Measurements from ENCODE around the gene ERN2.
"Not testable (repeated sequence)": the region's sequence is repeated elsewhere in the genome, so short reads cannot be mapped to it uniquely, and the experiment has no call there.

Gene ERN2

DNA sequence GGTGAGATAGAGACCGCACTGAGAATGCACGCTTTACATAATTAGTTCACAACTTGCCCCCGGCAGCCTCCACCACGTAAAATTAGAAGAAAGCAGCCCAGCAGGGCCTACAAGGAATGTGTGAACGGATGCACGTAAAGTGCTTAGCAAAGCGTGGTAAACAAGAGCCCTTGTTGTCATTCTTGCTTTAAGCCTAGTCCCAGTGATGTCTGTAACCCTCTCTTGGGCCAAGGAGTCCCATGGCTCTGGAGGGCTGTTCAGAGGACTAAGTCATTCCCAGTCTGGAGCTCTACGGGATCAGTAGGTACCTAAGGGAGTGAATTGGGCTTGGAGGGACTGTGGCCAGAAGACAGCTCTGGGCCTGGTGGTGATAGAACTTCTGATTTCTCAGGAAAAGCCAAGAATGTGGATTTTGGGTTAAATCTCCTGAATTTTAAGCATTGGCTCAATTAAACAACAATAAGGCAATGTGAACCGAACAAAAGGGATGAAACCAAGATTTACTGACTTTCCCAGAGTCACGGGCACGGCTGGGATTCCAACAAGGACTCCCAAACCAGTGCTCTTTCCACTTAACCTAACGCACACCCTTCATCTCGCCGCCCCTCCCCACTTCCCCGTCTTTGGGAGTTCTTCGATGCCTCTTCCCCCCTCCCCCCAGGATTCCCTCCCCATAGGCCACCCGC is 41.0 kb upstream of the ERN2 start:
- Histone ChIP-seq H3K27me3 (ENCODE audit: insufficient read depth, low read depth, severe bottlenecking) (peaks cover 12% of the 10 kb centered on the region), H3K36me3 (no peaks in the 10 kb centered on the region), H3K27ac (no peak overlapping the region), H3K9me3 (ENCODE audit: severe bottlenecking) (peaks cover 7% of the 10 kb centered on the region), H3K4me3 (ENCODE audit: low read depth, low read length) (peak overlapping the region; percentile 10; the same call in 1 of the 2 replicates)
- TF ChIP-seq, protein P1, sequence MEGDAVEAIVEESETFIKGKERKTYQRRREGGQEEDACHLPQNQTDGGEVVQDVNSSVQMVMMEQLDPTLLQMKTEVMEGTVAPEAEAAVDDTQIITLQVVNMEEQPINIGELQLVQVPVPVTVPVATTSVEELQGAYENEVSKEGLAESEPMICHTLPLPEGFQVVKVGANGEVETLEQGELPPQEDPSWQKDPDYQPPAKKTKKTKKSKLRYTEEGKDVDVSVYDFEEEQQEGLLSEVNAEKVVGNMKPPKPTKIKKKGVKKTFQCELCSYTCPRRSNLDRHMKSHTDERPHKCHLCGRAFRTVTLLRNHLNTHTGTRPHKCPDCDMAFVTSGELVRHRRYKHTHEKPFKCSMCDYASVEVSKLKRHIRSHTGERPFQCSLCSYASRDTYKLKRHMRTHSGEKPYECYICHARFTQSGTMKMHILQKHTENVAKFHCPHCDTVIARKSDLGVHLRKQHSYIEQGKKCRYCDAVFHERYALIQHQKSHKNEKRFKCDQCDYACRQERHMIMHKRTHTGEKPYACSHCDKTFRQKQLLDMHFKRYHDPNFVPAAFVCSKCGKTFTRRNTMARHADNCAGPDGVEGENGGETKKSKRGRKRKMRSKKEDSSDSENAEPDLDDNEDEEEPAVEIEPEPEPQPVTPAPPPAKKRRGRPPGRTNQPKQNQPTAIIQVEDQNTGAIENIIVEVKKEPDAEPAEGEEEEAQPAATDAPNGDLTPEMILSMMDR (IDR thresholded peaks at IDR 0.05; ENCODE audit: low read depth, low read length): no peak
- DNase-seq: no peak

GRCh38 chr16:23751053-23751452 is 38.0 kb upstream of the ERN2 start:
- H3K9me3 ChIP-seq (ENCODE audit: severe bottlenecking); H3K4me3 ChIP-seq (ENCODE audit: low read depth, low read length); H3K36me3 ChIP-seq; H3K27ac ChIP-seq; DNase-seq: not testable (repeated sequence)
- peaks cover 12% of the 10 kb centered on the region for H3K27me3 ChIP-seq (ENCODE audit: insufficient read depth, low read depth, severe bottlenecking)

GRCh38 chr16:23748630-23749029 is 35.6 kb upstream of the ERN2 start:
- Histone ChIP-seq H3K27ac (no peak overlapping the region), H3K4me3 (ENCODE audit: low read depth, low read length) (no peak overlapping the region), H3K36me3 (no peaks in the 10 kb centered on the region), H3K27me3 (ENCODE audit: insufficient read depth, low read depth, severe bottlenecking) (peaks cover 7% of the 10 kb centered on the region), H3K9me3 (ENCODE audit: severe bottlenecking) (peaks cover 2% of the 10 kb centered on the region)
- TF ChIP-seq, protein P1 (IDR thresholded peaks at IDR 0.05; ENCODE audit: low read depth, low read length): no peak
- no peak for DNase-seq

DNA sequence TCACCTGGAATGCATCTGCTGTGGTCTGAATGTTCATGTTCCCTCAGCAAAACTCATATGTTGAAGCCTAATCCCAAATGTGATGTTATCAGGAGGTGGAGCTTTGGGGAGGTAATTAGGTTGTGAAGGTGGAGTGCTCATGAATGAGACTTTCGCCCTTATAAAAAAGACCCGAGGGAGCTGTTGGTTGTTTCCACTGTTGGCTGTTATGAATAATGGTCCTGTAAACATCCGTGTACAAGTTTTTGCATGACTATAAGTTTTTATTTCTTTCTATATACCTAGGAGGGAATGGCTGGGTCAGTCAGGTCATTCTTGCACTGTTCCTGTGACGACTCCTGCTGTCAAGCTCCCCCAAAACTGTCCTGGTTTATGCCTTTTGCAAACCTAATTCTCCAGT is 32.2 kb upstream of the ERN2 start:
- peaks cover 7% of the 10 kb centered on the region for H3K27me3 ChIP-seq (ENCODE audit: insufficient read depth, low read depth, severe bottlenecking)
- peaks cover 2% of the 10 kb centered on the region for H3K9me3 ChIP-seq (ENCODE audit: severe bottlenecking)
- no peak overlapping the region for H3K27ac ChIP-seq
- H3K4me3 ChIP-seq (ENCODE audit: low read depth, low read length): no peak overlapping the region
- TF ChIP-seq, protein P1 (IDR thresholded peaks at IDR 0.05; ENCODE audit: low read depth, low read length): no peak
- no peaks in the 10 kb centered on the region for H3K36me3 ChIP-seq
- no peak for DNase-seq

DNA sequence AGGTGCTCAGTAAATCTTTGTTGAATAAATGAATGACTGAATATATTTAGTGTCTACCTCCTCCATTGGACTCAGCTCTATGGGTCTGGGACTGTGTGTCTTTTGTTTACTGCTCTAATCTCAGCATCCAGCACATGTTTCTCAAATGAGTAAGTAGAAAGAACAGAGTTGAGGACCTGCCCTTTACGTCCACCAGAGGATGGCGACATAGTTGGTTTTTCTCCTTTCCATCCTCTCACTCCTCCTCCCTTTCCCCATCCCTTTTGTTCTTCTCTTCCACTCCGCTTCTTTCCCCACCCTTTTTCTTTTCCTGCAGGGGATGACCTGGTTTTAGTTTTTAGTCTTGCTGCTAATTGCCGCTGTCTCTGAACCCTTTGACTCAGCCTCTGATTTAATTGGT is 29.7 kb upstream of the ERN2 start:
- Histone ChIP-seq H3K36me3 (no peaks in the 10 kb centered on the region), H3K27ac (no peak overlapping the region), H3K4me3 (ENCODE audit: low read depth, low read length) (no peak overlapping the region), H3K27me3 (ENCODE audit: insufficient read depth, low read depth, severe bottlenecking) (peaks cover 4% of the 10 kb centered on the region), H3K9me3 (ENCODE audit: severe bottlenecking) (peaks cover 2% of the 10 kb centered on the region)
- no peak for DNase-seq
- TF ChIP-seq, protein P1 (IDR thresholded peaks at IDR 0.05; ENCODE audit: low read depth, low read length): peak; percentile 9; the same call in 1 of the 2 replicates

- peaks cover 4% of the 10 kb centered on the region for H3K27me3 ChIP-seq (ENCODE audit: insufficient read depth, low read depth, severe bottlenecking)
- DNase-seq: no peak
Observed at GRCh38 chr16:23741675-23742303, 28.8 kb upstream of the ERN2 start.

More at GRCh38 chr16:23741675-23742303, 28.8 kb upstream of the ERN2 start:
- Histone ChIP-seq H3K4me3 (ENCODE audit: low read depth, low read length) (no peak overlapping the region), H3K9me3 (ENCODE audit: severe bottlenecking) (peaks cover 2% of the 10 kb centered on the region), H3K27ac (no peak overlapping the region), H3K36me3 (no peaks in the 10 kb centered on the region)
- TF ChIP-seq, protein P1 (IDR thresholded peaks at IDR 0.05; ENCODE audit: low read depth, low read length): no peak
